SW 1271 (cell line): Measurements from ENCODE around the gene KHK.

ENCODE experiments used
- DNase-seq, 2 experiments: peaks; one replicate each; lab custom pipeline; 2025; lab: John Stamatoyannopoulos, UW

The KHK gene

DNA sequence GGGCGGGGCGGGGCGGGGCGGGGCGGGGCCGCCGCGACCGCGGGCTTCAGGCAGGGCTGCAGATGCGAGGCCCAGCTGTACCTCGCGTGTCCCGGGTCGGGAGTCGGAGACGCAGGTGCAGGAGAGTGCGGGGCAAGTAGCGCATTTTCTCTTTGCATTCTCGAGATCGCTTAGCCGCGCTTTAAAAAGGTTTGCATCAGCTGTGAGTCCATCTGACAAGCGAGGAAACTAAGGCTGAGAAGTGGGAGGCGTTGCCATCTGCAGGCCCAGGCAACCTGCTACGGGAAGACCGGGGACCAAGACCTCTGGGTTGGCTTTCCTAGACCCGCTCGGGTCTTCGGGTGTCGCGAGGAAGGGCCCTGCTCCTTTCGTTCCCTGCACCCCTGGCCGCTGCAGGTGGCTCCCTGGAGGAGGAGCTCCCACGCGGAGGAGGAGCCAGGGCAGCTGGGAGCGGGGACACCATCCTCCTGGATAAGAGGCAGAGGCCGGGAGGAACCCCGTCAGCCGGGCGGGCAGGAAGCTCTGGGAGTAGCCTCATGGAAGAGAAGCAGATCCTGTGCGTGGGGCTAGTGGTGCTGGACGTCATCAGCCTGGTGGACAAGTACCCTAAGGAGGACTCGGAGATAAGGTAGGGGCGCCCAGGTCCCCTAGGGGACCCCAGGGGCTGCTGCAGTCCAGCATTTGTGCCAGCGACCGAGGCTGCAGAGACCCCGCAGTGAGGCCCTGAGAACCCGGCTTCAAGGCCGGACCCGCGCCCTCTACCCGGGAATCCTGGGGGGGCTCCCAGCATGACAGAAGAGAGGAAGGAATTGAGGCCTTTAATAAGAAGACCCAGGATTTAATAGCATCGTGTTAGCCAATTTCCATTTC lies at the start of gene KHK:
Gene KHK, plus strand, starts transcription at position 49 of the 870 bp plus-strand sequence. Its CDS starts 488 bp downstream, at position 537.
- peak in 1 of 2 experiments; percentile 51 for DNase-seq

DNA sequence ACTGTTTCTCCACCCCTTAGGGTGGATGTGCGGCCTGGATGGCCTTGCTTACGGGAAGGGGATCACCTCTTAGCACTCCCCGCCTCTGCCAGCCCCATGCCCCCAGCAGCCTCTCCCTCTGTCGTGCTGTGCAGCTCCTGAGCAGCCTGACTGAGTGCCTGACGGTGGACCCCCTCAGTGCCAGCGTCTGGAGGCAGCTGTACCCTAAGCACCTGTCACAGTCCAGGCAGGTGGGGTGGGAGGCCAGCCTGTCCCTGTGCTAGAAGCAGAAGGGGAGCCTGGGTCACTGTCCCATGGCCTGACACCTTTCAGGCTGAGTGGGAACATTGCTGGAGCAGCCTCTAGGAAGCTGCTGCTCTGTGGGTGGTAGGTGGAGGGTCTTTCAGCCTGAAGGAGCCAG lies 48.6 kb upstream of the KHK start:
- no peak for DNase-seq

- DNase-seq, result no peak
Measured at GRCh38 chr2:27038631-27039339, 47.8 kb upstream of the KHK start.

DNA sequence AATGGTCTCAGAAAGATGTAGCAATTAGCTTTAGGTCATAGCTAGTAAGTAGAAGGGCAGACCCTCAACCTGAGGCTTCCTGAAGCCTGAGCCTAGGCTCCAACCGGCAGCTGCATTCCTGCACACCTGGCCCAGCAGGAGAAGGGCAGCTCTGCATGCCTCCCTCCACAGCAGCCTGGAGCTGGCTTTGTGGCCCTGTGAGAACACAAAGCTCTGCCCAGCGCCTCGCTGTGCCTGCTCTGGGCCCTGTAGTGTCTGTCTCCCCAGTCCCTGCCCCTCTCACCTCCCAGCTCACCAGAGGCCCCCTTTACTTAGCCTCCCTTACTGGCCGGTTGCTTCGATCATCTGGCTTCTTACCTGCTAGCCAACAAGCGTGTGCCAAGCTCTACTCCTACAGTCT lies 47.1 kb upstream of the KHK start:
- no peak for DNase-seq

- no peak for DNase-seq
Measured at GRCh38 chr2:27039871-27040270, 46.7 kb upstream of the KHK start.

GRCh38 chr2:27040282-27040681 lies 46.3 kb upstream of the KHK start:
- no peak for DNase-seq

DNA sequence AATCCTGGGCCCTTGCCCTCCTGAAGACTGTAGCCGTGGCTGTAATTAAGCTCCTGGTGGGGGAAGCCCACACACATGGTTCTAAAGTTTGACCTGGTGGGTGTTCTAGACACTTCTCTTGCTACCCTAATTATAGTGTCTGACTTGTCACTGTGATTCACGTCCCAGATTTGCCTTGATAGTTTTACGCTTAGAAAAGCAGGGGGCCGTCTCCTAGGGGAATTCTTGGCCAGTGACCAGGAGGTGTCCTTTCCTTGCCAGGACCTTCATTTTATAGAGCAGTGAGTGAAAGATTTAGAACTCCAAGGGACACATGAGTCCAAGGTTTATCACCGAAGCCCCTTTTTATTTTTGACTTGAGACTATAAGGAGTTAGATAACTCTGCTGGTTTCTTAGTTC lies 44.8 kb upstream of the KHK start:
- no peak for DNase-seq

DNA sequence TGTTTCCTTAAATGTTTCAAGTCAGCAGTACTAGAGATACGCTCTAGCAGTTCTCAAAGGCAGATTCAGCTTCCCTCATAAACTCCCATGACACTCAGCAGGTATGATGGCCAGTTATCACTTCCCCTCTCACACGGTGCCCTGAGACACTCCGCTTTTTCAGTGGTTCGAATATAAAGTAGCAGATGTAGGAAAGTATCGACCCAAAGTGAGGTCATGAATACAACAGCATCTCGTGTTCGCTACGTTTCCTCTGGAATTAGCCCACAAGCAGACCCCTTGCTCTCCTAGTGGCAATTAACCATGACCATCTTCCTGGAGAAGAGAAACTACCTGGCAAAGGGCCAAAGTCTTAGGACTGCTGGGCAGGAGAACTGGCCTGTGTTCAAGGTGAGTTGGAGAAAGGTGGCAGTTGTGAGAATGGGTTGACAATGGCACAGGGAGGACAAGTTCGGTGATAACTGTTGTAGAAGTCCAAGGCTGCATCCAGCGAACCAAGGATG lies 44.4 kb upstream of the KHK start:
- no peak for DNase-seq

DNA sequence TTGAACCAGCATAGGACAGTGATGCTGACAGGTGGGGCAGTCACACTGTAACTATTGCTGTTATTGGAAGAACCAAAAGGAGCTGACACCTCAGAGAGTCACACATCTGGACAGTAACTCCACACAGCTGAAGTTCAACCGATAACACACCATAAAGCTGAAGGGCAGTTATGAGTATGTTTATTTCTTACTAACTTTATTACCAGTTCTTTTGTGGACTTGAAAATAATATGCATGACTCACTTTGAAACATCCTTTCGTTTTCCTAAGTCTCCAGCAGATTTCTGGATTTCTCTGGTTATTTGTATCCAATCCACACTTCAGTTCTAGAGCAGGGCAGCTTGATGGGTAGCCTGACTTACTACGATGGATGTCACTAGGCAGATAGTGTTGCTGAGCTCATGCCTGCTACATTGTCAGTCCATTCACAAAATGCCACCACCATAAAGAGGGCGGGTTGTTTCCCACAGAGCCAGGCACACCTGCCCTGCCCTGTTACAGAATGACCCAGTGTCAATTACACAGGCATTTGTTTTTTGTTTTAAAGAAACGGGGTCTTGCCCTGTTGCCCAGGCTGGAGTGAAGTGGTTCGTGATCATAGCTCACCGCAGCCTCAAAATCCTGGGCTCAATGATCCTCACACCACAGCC lies 43.5 kb upstream of the KHK start:
- DNase-seq, result no peak

- DNase-seq, result no peak
Measured at GRCh38 chr2:27049422-27050280, 36.9 kb upstream of the KHK start.

DNA sequence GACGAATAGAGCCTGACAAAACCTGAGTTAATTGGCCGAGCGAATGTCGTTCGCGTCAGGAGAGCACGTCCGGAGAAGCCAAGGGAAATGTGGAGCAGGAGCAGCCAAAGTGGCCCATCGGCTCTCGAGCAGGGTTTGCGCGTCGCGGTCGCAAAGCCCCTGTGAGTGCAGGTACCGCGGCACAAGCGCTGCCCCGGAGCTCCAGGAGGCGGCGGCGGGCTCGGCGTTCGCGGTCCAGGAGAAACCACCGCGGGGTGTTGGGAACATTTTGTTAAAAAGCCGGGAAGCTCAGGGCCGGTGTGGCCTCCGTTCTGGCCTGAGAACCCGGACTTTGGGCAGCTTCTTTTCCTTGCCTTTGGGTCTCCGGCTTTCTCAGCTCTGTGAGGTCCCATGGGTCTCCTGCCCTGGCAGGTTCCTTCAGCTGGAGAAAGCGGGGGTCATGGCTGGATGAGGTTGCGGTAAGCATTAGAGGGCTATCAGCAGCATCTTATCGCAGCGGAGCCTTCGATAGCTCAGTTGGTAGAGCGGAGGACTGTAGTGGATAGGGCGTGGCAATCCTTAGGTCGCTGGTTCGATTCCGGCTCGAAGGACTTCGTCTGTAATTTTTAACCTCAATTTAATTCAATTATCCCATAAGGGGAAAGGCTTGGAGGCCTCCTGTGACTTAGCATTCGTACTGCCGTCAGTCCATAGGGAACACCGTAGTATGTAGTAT lies 36.1 kb upstream of the KHK start:
- peak; percentile 97 to 98 for DNase-seq

GRCh38 chr2:27050996-27051901 lies 35.3 kb upstream of the KHK start, which contains the start of gene AGBL5:
TSS of gene AGBL5 (plus strand) at chr2:27051668. CDS start at chr2:27052959, 1,291 bp downstream.
- peak; percentile 94 to 97 for DNase-seq

- DNase-seq, result no peak
Measured at GRCh38 chr2:27051902-27052645, 34.5 kb upstream of the KHK start.

GRCh38 chr2:27053321-27053720 lies 33.3 kb upstream of the KHK start:
- no peak for DNase-seq

DNA sequence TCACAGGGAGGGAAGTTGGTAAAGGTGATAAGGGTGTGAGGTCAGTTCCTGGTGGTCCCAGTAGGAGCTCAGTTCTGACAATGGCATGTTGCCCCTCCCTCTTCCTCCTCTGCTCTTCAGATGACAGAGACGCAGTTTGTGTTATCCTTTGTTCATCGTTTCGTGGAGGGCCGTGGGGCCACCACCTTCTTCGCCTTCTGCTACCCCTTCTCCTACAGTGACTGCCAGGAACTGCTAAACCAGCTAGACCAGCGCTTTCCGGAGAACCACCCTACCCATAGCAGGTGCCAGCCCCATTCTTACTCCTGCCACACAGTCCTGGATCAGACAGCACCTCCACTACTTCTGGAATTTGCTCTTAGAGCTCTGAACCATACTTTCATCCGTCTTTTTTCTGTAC lies 32.8 kb upstream of the KHK start:
- DNase-seq, result no peak

DNA sequence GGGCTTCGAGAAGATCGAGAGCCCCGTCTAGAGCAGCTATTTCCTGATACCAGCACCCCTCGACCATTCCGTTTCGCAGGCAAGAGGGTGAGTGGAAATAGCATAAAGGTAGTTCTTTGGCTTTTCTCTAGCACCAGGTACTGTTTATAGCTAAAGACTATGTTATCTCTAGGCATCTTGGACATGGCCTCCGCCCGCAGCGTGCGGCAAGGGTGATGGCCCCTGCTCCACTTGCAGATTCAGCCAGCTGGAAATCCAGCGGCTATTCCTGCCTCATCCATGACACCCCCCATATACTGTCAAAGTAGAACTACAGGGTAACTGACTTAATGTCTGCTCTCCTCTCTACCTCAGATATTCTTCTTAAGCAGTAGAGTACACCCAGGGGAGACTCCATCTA lies 31.9 kb upstream of the KHK start:
- DNase-seq, result no peak

DNA sequence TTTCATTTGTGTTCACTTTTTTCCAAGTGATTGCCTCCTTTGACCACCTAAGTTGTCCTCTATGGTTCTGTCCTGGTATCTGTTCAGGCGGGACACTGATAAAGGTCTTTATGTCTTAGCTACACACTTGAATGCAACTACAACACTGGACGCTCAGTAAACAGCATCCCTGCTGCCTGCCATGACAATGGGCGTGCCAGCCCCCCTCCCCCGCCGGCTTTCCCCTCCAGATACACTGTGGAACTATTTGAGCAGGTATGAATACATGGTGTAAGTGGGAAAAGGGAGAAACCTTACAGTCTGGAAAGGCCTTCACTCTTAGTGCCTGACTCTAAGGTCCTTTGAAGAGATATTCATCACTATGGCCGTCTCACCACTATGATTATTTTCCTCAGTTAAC lies 29.4 kb upstream of the KHK start:
- no peak for DNase-seq

- DNase-seq, result no peak
Measured at GRCh38 chr2:27058210-27058609, 28.4 kb upstream of the KHK start.
